ENCODE results near the gene PLEKHA6. TPM values are rescaled to one million over a fixed set of nuclear protein-coding genes. Genes with fewer than 3 reads are reported as not detected.

The PLEKHA6 gene, protein sequence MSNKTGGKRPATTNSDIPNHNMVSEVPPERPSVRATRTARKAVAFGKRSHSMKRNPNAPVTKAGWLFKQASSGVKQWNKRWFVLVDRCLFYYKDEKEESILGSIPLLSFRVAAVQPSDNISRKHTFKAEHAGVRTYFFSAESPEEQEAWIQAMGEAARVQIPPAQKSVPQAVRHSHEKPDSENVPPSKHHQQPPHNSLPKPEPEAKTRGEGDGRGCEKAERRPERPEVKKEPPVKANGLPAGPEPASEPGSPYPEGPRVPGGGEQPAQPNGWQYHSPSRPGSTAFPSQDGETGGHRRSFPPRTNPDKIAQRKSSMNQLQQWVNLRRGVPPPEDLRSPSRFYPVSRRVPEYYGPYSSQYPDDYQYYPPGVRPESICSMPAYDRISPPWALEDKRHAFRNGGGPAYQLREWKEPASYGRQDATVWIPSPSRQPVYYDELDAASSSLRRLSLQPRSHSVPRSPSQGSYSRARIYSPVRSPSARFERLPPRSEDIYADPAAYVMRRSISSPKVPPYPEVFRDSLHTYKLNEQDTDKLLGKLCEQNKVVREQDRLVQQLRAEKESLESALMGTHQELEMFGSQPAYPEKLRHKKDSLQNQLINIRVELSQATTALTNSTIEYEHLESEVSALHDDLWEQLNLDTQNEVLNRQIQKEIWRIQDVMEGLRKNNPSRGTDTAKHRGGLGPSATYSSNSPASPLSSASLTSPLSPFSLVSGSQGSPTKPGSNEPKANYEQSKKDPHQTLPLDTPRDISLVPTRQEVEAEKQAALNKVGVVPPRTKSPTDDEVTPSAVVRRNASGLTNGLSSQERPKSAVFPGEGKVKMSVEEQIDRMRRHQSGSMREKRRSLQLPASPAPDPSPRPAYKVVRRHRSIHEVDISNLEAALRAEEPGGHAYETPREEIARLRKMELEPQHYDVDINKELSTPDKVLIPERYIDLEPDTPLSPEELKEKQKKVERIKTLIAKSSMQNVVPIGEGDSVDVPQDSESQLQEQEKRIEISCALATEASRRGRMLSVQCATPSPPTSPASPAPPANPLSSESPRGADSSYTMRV
- polyA plus RNA-seq (2012; ENCODE audit: low read depth, missing spikeins) = 0.33 TPM

- FAIRE-seq (no peak), DNase-seq (ENCODE audit: insufficient read length, low spot score) (no peak)
- TF ChIP-seq PAX5 (IDR thresholded peaks at IDR 0.05; ENCODE audit: insufficient read depth, low read length, severe bottlenecking) (no peak), POU2F2 (IDR thresholded peaks at IDR 0.05; ENCODE audit: low read depth, low read length) (no peak), POLR2A (IDR thresholded peaks at IDR 0.05; ENCODE audit: low read depth, low read length) (no peak), TAF1 (IDR thresholded peaks at IDR 0.05; ENCODE audit: low read depth, low read length) (no peak)
Observed at GRCh38 chr1:204359474-204360255, at the start of gene PLEKHA6. PLEKHA6 (minus strand) TSS chr1:204359929; CDS start chr1:204273727, 86,202 bp downstream.

GRCh38 chr1:204409123-204409522, 49.4 kb upstream of the PLEKHA6 start:
- no peak for DNase-seq (ENCODE audit: insufficient read length, low spot score)
- FAIRE-seq = peak; percentile 5
- TF ChIP-seq SPI1 (IDR thresholded peaks at IDR 0.05; ENCODE audit: low read depth, low read length) = no peak

GRCh38 chr1:204408602-204409001, 48.9 kb upstream of the PLEKHA6 start:
- TF ChIP-seq PAX5 (IDR thresholded peaks at IDR 0.05; ENCODE audit: insufficient read depth, low read length, severe bottlenecking) = no peak
- TF ChIP-seq SPI1 (IDR thresholded peaks at IDR 0.05; ENCODE audit: low read depth, low read length) = no peak
- no peak for TF ChIP-seq POU2F2 (IDR thresholded peaks at IDR 0.05; ENCODE audit: low read depth, low read length)
- no peak for TF ChIP-seq POLR2A (IDR thresholded peaks at IDR 0.05; ENCODE audit: low read depth, low read length)
- TF ChIP-seq TAF1 (IDR thresholded peaks at IDR 0.05; ENCODE audit: low read depth, low read length) = no peak
- no peak for TF ChIP-seq POLR2AphosphoS5 (IDR thresholded peaks at IDR 0.05; ENCODE audit: low read depth, low read length)
- DNase-seq (ENCODE audit: insufficient read length, low spot score) (no peak), FAIRE-seq (no peak)

GRCh38 chr1:204408074-204408507, 48.4 kb upstream of the PLEKHA6 start:
- TF ChIP-seq POLR2A (IDR thresholded peaks at IDR 0.05; ENCODE audit: low read depth, low read length) (no peak), POLR2AphosphoS5 (IDR thresholded peaks at IDR 0.05; ENCODE audit: low read depth, low read length) (no peak), TAF1 (IDR thresholded peaks at IDR 0.05; ENCODE audit: low read depth, low read length) (no peak), PAX5 (IDR thresholded peaks at IDR 0.05; ENCODE audit: insufficient read depth, low read length, severe bottlenecking) (no peak), POU2F2 (IDR thresholded peaks at IDR 0.05; ENCODE audit: low read depth, low read length) (no peak), SPI1 (IDR thresholded peaks at IDR 0.05; ENCODE audit: low read depth, low read length) (no peak)
- no peak for FAIRE-seq
- DNase-seq (ENCODE audit: insufficient read length, low spot score) = no peak

DNA sequence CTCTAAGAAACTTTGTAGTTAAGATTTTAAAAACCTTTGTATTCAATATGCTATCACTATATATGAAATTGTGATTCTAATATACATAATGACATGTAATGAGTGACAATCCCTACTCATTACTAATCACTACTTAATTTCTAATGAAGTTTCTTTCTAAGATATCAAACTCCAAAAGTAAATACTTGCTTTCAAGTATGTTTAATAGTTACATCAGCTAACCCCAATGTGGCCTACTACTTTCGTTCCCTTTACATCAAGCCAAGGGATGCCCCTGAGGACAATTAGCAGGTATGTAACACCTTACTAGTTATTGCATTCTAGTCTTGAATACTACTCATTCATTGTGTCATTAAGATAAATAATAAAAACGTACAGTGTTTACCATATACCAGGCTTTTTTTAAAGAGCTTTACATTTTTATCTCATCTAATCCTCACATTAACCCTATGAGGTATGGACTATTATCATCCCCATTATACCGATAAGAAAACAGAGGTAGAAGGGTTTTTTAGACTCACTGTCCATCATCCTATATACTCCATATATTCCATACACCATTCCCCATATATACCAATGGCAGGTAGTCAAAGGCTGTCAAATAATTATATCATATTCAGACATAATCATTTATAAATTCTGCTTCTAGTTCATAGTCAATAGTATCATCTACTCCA, 47.7 kb upstream of the PLEKHA6 start:
- DNase-seq (ENCODE audit: insufficient read length, low spot score) (no peak), FAIRE-seq (no peak)
- no peak for TF ChIP-seq POLR2AphosphoS5 (IDR thresholded peaks at IDR 0.05; ENCODE audit: low read depth, low read length)
- TF ChIP-seq POLR2A (IDR thresholded peaks at IDR 0.05; ENCODE audit: low read depth, low read length) = no peak
- TF ChIP-seq PAX5 (IDR thresholded peaks at IDR 0.05; ENCODE audit: insufficient read depth, low read length, severe bottlenecking) = no peak
- no peak for TF ChIP-seq SPI1 (IDR thresholded peaks at IDR 0.05; ENCODE audit: low read depth, low read length)
- TF ChIP-seq TAF1 (IDR thresholded peaks at IDR 0.05; ENCODE audit: low read depth, low read length) = no peak
- TF ChIP-seq POU2F2 (IDR thresholded peaks at IDR 0.05; ENCODE audit: low read depth, low read length) = no peak

GRCh38 chr1:204406621-204407020, 46.9 kb upstream of the PLEKHA6 start:
- FAIRE-seq (no peak), DNase-seq (ENCODE audit: insufficient read length, low spot score) (no peak)
- TF ChIP-seq TAF1 (IDR thresholded peaks at IDR 0.05; ENCODE audit: low read depth, low read length) = no peak
- TF ChIP-seq POLR2AphosphoS5 (IDR thresholded peaks at IDR 0.05; ENCODE audit: low read depth, low read length) = no peak
- TF ChIP-seq POLR2A (IDR thresholded peaks at IDR 0.05; ENCODE audit: low read depth, low read length) = no peak
- no peak for TF ChIP-seq SPI1 (IDR thresholded peaks at IDR 0.05; ENCODE audit: low read depth, low read length)
- TF ChIP-seq PAX5 (IDR thresholded peaks at IDR 0.05; ENCODE audit: insufficient read depth, low read length, severe bottlenecking) = no peak
- no peak for TF ChIP-seq POU2F2 (IDR thresholded peaks at IDR 0.05; ENCODE audit: low read depth, low read length)

DNA sequence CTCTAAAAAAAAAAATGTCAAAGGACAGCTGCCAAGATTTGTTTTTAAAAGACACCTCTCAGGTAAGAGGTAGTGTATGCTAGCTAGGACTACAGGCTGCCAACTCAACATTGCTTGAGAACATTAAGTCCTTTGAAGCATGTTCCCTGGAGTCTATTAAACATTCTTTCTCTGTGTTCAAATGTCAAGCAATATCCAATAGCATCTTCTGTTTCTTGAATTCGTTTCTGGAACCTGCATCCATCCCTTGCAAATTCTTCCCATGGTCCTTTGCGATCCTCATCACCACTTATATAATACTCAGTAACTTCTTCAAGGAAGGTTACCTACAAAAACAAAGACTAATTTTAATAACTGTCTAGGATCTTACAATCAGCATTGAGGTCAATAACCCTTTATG, 46.3 kb upstream of the PLEKHA6 start:
- TF ChIP-seq POLR2A (IDR thresholded peaks at IDR 0.05; ENCODE audit: low read depth, low read length) (no peak), SPI1 (IDR thresholded peaks at IDR 0.05; ENCODE audit: low read depth, low read length) (no peak), POU2F2 (IDR thresholded peaks at IDR 0.05; ENCODE audit: low read depth, low read length) (no peak), TAF1 (IDR thresholded peaks at IDR 0.05; ENCODE audit: low read depth, low read length) (no peak), POLR2AphosphoS5 (IDR thresholded peaks at IDR 0.05; ENCODE audit: low read depth, low read length) (no peak), PAX5 (IDR thresholded peaks at IDR 0.05; ENCODE audit: insufficient read depth, low read length, severe bottlenecking) (no peak)
- no peak for FAIRE-seq
- DNase-seq (ENCODE audit: insufficient read length, low spot score) = no peak

- TF ChIP-seq POLR2A (IDR thresholded peaks at IDR 0.05; ENCODE audit: low read depth, low read length) (no peak), POLR2AphosphoS5 (IDR thresholded peaks at IDR 0.05; ENCODE audit: low read depth, low read length) (no peak), TAF1 (IDR thresholded peaks at IDR 0.05; ENCODE audit: low read depth, low read length) (no peak), PAX5 (IDR thresholded peaks at IDR 0.05; ENCODE audit: insufficient read depth, low read length, severe bottlenecking) (no peak), SPI1 (IDR thresholded peaks at IDR 0.05; ENCODE audit: low read depth, low read length) (no peak), POU2F2 (IDR thresholded peaks at IDR 0.05; ENCODE audit: low read depth, low read length) (no peak)
- DNase-seq (ENCODE audit: insufficient read length, low spot score) (no peak), FAIRE-seq (no peak)
Observed at GRCh38 chr1:204404629-204405028, 44.9 kb upstream of the PLEKHA6 start.

Measured in GM12891 (cell line).